GM19238 (cell line): ENCODE data around the gene PFN1.
"Not testable (repeated sequence)": the region's sequence is repeated elsewhere in the genome, so short reads cannot be mapped to it uniquely, and the experiment has no call there.

Experiments
- DNase-seq: peaks from one replicate; pipeline ENCODE4 v3.0.0; 2011; ENCODE audit warnings: low spot score; ENCODE audit not compliant: insufficient read length

PFN1 gene

GRCh38 chr17:4926577-4927335, 21.6 kb downstream of the PFN1 start:
- DNase-seq: not testable (repeated sequence)

- DNase-seq: no peak
Observed at GRCh38 chr17:4921320-4921719, 27.0 kb downstream of the PFN1 start.

- no peak for DNase-seq
Observed at GRCh38 chr17:4920351-4921048, 27.8 kb downstream of the PFN1 start.

- DNase-seq: no peak
Observed at GRCh38 chr17:4919511-4920047, 28.8 kb downstream of the PFN1 start.

- DNase-seq: not testable (repeated sequence)
Observed at GRCh38 chr17:4914551-4914950, 33.8 kb downstream of the PFN1 start.

- DNase-seq: no peak
Observed at GRCh38 chr17:4913994-4914393, 34.3 kb downstream of the PFN1 start.

- DNase-seq: peak; percentile 63
Observed at GRCh38 chr17:4908711-4909496, 39.4 kb downstream of the PFN1 start.

- no peak for DNase-seq
Observed at GRCh38 chr17:4908301-4908700, 40.0 kb downstream of the PFN1 start.

- not testable (repeated sequence) for DNase-seq
Observed at GRCh38 chr17:4906642-4907041, 41.7 kb downstream of the PFN1 start.

GRCh38 chr17:4903051-4903818, 45.1 kb downstream of the PFN1 start, which contains the start of gene CHRNE:
Gene CHRNE (minus strand): TSS chr17:4903098. CDS start chr17:4903063, 35 bp downstream.
- DNase-seq: no peak

GRCh38 chr17:4902540-4902939, 45.8 kb downstream of the PFN1 start:
- no peak for DNase-seq

- no peak for DNase-seq
Observed at GRCh38 chr17:4901648-4902344, 46.5 kb downstream of the PFN1 start.

GRCh38 chr17:4901108-4901647, 47.2 kb downstream of the PFN1 start:
- DNase-seq: no peak

- no peak for DNase-seq
Observed at GRCh38 chr17:4900231-4901107, 47.9 kb downstream of the PFN1 start.

- DNase-seq: peak; percentile 63
Observed at GRCh38 chr17:4899341-4900230, 48.7 kb downstream of the PFN1 start, which contains the start of gene C17orf107. Gene C17orf107 (plus strand): TSS chr17:4899536. CDS start chr17:4899763, 227 bp downstream.

GRCh38 chr17:4898927-4899326, 49.4 kb downstream of the PFN1 start:
- DNase-seq: no peak

GRCh38 chr17:4898351-4898750, 50.0 kb downstream of the PFN1 start:
- DNase-seq: no peak

- no peak for DNase-seq
Observed at GRCh38 chr17:4897785-4898184, 50.5 kb downstream of the PFN1 start.
